ENCODE data around the gene C3orf85.

C3orf85 gene

DNA sequence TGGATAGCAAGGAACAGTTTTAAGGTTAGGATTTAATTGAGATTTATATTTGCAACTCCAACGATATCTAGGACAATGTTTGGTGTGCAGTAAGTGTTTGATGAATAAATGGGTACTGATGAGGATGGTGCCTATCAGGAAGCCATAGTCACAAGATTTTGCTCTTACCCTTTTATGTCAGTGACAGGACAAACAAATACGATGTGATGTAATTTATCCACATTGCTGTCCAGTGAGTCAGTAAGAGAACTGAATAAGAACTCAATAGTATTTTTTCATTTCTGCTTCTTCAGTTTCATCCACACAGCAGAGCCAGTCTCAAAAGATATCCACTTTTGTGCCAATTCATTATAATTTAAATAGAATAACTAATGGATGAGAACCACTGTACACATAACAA is 18.5 kb downstream of the C3orf85 start:
- no peak for DNase-seq

DNA sequence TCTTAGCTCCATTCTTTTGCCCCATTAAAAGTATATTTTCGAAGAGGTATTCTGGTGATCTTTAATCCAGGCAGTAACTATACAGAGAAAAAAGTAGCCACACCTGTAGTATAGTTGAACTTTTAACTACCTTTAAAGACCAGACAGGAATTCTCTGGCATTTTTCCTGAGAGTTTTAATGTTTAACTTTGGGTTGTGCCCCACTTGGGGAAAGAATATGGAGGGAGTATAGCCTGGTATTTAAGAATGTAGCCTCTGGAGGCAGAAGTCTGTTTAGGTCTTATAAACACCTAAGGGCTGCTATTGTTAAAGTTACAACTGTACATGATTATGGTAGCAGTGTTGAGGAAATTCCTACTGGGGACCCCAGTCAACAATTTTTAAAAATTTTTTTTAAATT is 19.3 kb downstream of the C3orf85 start:
- no peak for DNase-seq

DNA sequence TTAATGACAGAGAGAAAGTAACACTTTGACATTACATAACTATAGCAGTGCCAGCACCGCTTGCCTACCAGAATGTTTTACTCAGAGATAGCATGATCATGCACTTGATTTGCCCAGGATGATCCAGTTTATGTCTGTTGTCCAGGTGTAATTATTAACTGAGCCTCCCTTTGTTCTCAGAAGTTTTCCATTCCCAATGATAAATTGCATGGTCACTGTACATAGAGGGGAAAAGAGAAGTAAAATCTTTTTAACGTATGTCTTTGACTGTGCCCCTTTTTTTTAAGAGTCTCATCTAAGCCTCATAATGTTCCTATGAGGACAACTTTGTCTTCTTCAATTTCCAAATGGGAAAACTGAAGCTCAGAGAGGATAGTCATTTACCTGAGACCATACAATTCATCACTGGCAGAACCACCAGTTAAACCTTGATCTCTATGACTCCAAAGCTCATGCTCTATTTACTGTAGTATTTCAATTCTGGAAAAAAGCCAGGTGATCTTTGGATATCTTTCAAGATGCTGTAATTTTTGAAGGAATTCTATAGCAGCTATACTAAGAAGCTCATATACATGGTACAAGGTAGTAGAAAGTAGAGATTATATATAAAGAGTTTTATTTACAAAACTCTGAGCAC is 25.1 kb downstream of the C3orf85 start:
- DNase-seq: no peak

DNA sequence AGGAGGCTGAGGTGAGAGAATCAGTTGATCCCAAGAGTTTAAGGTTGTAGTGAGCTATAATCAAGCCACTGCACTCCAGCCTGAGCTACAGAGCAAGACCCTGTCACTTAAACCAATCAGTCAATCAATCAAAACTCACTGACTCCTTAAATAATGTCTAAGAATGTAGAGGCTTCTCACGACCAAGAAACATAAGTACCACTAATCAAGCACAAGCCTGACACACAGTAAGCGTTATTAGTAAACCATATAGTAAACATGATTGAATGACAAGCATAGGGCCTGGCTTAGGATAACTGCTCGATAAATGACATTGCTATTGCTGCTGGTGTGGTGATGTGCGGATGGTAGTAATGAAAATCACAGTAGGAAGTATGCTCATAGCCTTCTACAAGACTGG is 29.4 kb downstream of the C3orf85 start:
- no peak for DNase-seq

DNA sequence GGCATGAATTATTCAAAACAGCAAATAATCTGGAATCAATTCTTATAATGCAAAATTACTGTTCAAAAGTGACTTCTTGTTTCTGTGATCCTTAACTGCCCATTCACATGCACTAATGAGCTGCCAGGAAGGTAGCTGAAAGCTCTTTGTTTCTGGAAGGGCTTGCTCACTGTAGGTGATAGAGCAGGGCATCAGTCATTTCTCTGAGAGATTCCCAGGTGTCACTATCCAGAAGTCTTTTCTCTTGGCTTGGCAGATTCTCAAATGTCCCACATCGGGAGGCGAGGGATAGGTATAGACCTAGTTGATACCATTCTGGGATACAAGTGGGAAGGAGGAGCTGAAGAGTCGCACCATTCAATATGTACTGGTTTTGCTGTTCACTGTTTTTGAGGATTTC is 35.0 kb downstream of the C3orf85 start:
- DNase-seq: no peak

DNA sequence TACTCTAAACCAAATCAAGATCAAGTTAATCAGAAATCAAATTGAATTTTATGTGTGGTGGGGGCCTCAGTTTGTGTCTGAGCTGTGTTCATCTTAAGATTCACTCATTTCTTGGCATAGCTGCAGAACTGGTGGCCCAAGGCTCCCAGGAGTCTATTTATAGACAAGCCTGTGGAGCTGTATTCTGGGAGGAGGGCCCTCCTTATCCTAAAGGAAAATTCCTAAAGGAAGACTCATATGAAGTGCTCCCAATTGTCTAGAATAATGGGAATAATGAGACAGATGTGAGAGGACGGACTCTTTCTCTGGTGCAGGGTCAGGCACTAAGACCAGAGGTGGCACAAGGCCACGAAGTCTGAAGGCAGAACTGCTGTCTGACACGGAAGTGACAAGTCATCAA is 38.9 kb downstream of the C3orf85 start:
- DNase-seq: no peak

DNA sequence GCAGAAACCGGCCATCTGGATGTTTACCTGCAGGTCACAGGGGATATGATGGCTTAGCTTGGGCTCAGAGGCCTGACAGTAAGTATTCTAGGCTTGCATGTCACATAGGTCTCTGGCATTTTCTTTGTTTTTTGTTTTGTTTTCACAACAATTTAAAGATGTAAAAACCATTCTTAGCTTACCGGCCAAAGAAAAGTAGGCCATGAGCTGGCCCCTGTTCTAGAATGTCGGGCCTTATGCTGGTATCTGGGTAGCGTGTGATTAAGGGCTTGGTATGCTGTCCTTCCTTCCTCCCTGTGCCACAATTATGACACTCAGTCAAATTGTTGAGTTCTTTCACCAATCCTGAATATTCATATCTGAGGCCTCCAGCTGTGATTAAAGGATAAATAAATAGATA is 40.2 kb downstream of the C3orf85 start:
- DNase-seq: no peak

DNA sequence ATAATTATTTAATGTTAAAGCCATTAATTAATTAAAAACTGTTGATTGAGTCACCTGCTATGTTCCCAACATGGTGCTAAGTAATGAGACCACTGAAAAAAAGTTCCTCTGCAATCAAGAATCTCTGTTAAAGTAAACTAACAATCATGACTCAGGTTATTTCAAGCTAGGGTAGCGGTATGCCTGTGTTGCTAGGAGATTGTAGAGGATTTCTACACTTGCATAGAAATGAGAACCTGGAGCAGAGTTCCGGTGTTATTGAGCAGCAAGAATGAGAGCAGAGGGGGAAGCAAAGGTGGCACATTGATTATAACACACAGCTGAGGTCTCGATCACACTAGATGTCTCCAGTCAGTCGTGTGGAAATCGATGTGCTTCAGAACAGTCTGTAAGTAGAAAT is 41.4 kb downstream of the C3orf85 start:
- DNase-seq: no peak

DNA sequence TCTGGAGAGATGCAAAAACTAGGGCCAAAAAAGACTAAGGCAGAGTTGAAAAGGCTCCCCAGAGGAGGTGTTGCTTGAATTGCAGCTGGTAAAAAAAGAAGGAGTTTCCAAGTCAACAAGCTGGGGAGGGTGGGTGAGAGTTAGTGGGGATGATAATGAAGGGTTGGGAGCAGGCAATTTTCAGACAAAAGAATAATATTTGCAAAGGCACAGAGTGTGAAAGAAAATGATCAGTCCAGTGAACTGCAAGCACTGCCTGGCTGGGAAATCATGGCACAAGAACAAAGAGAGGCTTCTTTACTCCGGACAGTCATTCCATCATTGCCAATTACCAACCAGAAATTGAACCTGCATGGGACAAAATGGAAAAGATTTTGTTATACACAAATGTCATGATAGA is 42.2 kb downstream of the C3orf85 start:
- no peak for DNase-seq

DNA sequence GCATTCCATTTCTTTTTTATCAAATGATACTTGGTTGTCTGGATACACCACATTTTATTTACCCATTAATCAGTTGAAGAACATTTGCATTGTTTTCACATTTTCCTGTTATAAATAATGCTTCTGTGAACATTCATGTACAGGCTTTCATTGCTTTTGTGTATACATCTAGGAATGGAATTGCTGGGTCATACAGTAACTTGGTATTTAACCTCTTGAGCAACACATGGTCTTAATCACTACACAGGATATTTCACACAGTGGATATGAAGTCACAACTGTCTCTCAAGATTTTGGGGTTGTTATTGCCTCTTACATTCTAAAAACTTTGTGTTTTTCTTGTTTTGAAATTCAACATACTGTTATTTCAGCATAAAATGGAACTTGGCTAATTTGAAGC is 48.2 kb downstream of the C3orf85 start:
- DNase-seq: no peak

DNA sequence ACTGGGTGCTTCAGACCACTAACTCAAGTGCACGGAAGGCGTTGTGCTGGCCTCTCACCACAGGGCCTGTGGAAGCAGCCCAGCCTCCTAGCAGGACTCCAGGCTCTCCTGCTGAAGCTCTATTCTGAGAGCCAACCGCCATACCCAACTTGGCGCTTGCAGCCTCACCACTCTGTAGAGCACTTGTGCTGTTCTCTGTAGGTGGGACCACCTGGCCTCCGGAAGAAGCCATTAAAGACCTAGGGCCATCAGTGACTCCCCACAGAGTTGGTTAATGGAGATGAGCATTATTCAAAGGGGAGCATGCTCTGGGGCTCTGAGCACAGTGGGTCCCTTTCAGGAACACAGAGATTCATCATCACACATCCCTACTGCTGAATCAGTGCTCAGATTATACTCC is 50.9 kb downstream of the C3orf85 start:
- DNase-seq: no peak

DNA sequence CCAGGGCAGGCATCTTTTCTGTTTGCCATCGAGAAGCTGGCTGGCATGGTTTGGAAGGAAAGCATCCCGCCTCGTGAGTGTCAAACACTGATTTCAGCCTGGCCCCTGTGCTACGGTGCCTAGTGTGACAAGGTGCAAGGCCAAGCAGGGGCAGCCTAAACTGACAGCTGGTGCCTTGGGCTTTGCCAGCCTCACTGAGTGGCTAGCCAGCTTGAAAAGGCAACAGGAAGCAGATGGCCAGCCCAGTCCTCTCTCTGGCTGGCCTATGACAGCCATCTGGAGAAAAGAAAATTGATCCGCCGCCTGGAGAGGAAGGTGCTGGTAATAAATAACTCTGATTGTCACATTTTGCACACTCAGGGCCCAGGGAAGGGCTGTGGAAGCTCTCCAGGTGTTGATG is 52.2 kb downstream of the C3orf85 start:
- no peak for DNase-seq

DNA sequence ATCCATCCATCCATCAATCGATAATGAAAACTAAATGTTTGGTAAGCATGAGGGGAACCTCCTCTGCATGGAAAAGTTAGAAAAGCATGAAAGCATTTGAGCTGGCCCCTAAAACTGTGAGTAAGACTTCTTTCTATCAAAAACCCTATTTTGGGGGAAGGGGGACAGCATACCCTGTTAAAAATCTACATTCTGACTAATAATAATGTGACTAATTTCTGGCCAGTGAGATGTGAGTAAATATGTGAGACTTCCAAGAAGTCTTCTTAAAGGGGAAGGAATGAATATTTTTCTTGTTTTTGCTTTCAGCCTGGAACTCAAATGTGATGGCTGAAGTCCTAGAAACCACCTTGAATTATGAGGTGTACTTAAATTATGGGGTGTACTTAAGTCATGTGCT is 54.9 kb downstream of the C3orf85 start:
- DNase-seq: no peak

DNA sequence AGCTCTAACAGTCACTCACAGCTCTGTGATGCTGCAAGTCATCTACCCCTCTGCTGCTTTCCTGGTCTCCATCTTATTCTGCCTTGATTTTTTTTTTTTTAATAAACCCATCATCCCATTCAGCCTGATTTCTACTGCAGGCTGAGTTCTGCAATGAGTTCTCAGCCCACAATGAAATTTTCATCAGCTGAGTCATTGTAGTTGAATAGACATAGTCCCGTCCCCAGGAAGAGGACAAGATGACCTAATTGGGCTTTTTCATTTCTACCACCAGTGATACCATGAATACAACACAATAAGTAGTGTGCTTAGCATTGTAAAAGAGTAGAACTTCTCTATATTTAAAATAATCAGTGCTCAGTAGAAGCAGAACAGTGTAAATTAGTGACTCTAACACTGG is 59.3 kb downstream of the C3orf85 start:
- DNase-seq: no peak
